ENCODE data around the gene PPP1R12C.

Gene PPP1R12C

GRCh38 chr19:55082020-55082851 lies 35.2 kb downstream of the PPP1R12C start:
- H3K4me3 ChIP-seq (replicated peaks; ENCODE audit: low read depth, low read length), result peak overlapping the region; percentile 57
- peak; percentile 58 for DNase-seq (ENCODE audit: low read depth)
- no peak for TF ChIP-seq CTCF (IDR thresholded peaks at IDR 0.05; ENCODE audit: low read length, missing control alignments)

GRCh38 chr19:55081770-55082019 lies 35.7 kb downstream of the PPP1R12C start:
- no peak for TF ChIP-seq CTCF (IDR thresholded peaks at IDR 0.05; ENCODE audit: low read length, missing control alignments)
- no peak for DNase-seq (ENCODE audit: low read depth)
- H3K4me3 ChIP-seq (replicated peaks; ENCODE audit: low read depth, low read length), result peak overlapping the region; percentile 57

- H3K4me3 ChIP-seq (replicated peaks; ENCODE audit: low read depth, low read length), result peak overlapping the region; percentile 57
- TF ChIP-seq CTCF (IDR thresholded peaks at IDR 0.05; ENCODE audit: low read length, missing control alignments), result no peak
- DNase-seq (ENCODE audit: low read depth), result peak; percentile 70
Measured at GRCh38 chr19:55080968-55081769, 36.3 kb downstream of the PPP1R12C start.

- DNase-seq (ENCODE audit: low read depth), result peak; percentile 62
- no peak for TF ChIP-seq CTCF (IDR thresholded peaks at IDR 0.05; ENCODE audit: low read length, missing control alignments)
- peak overlapping the region; percentile 57 for H3K4me3 ChIP-seq (replicated peaks; ENCODE audit: low read depth, low read length)
Measured at GRCh38 chr19:55080121-55080967, 37.1 kb downstream of the PPP1R12C start.

DNA sequence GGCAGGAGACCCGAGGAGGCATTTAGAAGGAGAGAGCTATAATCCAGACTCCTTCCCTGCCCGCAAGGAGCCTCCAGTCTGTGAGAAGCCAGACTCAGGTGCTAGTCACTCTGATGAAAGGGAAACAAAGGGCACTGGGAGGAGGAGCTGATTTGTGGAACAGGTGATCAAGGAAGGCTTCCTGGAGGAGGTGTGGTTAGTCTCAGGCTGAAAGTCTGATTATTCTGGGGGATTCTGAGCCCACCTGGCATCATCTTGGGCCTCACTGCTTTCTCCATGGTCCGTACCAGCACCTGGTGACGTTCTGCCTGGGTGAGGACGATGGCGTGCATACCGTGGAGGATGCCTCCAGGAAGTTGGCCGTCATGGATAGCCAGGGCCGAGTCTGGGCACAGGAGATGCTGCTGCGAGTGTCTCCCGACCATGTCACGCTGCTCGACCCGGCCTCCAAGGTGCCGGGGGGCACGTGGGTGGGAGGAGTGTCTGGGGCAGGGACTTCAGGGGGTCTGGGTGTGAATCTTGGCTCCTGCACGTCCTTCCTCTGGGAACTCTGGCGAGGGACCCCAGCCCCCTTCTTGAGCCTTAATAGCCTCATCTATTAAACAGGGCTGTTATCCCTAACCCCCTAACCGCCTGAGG lies 37.9 kb downstream of the PPP1R12C start:
- H3K4me3 ChIP-seq (replicated peaks; ENCODE audit: low read depth, low read length), result no peak overlapping the region
- no peak for DNase-seq (ENCODE audit: low read depth)
- TF ChIP-seq CTCF (IDR thresholded peaks at IDR 0.05; ENCODE audit: low read length, missing control alignments), result no peak

DNA sequence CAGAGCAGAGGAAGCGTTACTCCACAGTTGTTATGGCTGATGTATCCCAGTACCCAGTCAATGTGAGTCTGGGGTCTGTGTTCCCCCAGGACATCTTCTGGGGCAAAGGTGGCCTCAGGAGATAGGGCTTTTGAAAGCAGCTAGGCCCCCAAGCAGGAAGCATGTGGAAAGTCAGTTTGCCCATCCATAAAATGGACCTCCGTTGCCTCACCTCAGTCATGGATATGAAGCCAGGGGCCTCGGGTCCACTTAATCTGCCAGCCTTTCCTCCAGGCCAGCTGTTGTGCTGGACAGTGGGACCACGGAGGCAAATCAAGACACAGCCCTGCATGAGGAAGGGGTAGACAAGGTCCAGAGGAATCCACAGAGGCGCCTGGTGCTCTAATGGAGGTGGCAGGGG lies 38.4 kb downstream of the PPP1R12C start:
- no peak for TF ChIP-seq CTCF (IDR thresholded peaks at IDR 0.05; ENCODE audit: low read length, missing control alignments)
- DNase-seq (ENCODE audit: low read depth), result no peak
- H3K4me3 ChIP-seq (replicated peaks; ENCODE audit: low read depth, low read length), result no peak overlapping the region
